ENCODE measurements around the gene LRRC3C.

Gene LRRC3C

GRCh38 chr17:39969375-39969774 is 41.8 kb downstream of the LRRC3C start:
- no peak overlapping the region for H3K4me3 ChIP-seq (replicated peaks; ENCODE audit: low read depth, low read length)
- no peak for TF ChIP-seq CTCF (IDR thresholded peaks at IDR 0.05; ENCODE audit: insufficient read depth, low read length, poor library complexity, severe bottlenecking)
- no peaks in the 10 kb centered on the region for H3K36me3 ChIP-seq (ENCODE audit: control insufficient read depth, insufficient read depth, low read length)
- H3K27me3 ChIP-seq (replicated peaks; ENCODE audit: control insufficient read depth, insufficient read depth, low read length) = no peaks in the 10 kb centered on the region; the same call in none of the 2 replicates
- no peak for DNase-seq (ENCODE audit: extremely low read depth, insufficient read length)

DNA sequence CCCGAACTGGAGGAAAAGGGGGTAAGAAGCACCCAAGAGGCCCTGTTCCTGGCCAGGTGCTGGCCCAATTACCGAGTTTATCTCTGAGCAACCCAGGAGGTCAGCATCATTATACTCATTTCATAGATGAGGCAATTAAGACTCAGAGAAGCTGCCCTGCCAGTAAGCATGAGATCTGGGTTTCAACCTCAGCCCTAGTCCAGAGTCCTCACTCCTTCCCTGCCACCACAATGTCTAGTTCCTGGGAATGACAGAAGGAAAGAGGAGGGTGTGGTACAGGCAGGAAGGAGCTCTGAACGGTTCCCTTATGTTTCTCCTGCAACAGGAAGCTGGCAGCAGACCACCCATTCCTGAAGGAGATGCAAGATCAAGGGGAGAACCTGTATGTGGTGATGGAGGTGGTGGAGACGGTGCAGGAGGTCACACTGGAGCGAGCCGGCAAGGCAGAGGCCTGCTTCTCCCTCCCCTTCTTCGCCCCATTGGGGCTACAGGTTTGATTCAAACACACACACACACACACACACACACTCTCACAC is 42.7 kb downstream of the LRRC3C start:
- H3K27me3 ChIP-seq (replicated peaks; ENCODE audit: control insufficient read depth, insufficient read depth, low read length) = no peaks in the 10 kb centered on the region; the same call in none of the 2 replicates
- DNase-seq (ENCODE audit: extremely low read depth, insufficient read length) = no peak
- TF ChIP-seq CTCF (IDR thresholded peaks at IDR 0.05; ENCODE audit: insufficient read depth, low read length, poor library complexity, severe bottlenecking) = no peak

DNA sequence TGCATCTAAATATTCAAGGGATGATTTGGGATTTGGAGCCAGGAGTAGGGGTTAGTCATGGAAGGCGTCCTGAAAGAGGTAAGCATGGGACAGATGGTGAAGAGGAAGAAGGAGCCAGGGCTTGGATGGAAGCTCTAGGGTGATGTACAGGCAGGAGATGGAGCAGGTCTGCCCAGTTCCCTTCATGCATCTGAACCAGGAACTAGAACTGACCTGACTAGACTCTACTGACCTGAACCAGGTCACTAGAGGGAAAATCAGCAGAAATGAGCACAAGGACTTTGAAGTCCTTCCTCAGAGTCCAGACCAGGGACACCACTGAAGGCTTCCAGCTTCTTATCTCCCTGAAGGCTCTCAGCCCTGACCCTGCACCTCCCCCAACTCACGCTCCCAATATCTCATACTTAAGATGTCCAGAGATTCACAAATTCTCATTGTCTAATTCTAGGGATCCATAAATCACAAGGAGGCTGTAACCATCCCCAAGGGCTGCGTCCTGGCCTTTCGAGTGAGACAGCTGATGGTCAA is 43.6 kb downstream of the LRRC3C start:
- no peak overlapping the region for H3K4me3 ChIP-seq (replicated peaks; ENCODE audit: low read depth, low read length)
- no peaks in the 10 kb centered on the region; the same call in none of the 2 replicates for H3K27me3 ChIP-seq (replicated peaks; ENCODE audit: control insufficient read depth, insufficient read depth, low read length)
- no peak for DNase-seq (ENCODE audit: extremely low read depth, insufficient read length)
- TF ChIP-seq CTCF (IDR thresholded peaks at IDR 0.05; ENCODE audit: insufficient read depth, low read length, poor library complexity, severe bottlenecking) = no peak
- no peaks in the 10 kb centered on the region for H3K36me3 ChIP-seq (ENCODE audit: control insufficient read depth, insufficient read depth, low read length)

More for the DNA sequence above, 42.7 kb downstream of the LRRC3C start:
- Histone ChIP-seq H3K4me3 (replicated peaks; ENCODE audit: low read depth, low read length) (no peak overlapping the region), H3K36me3 (ENCODE audit: control insufficient read depth, insufficient read depth, low read length) (no peaks in the 10 kb centered on the region)

GRCh38 chr17:39972271-39972670 is 44.7 kb downstream of the LRRC3C start:
- no peak for DNase-seq (ENCODE audit: extremely low read depth, insufficient read length)
- Histone ChIP-seq H3K4me3 (replicated peaks; ENCODE audit: low read depth, low read length) (no peak overlapping the region), H3K36me3 (ENCODE audit: control insufficient read depth, insufficient read depth, low read length) (no peaks in the 10 kb centered on the region), H3K27me3 (replicated peaks; ENCODE audit: control insufficient read depth, insufficient read depth, low read length) (no peaks in the 10 kb centered on the region; the same call in none of the 2 replicates)
- no peak for TF ChIP-seq CTCF (IDR thresholded peaks at IDR 0.05; ENCODE audit: insufficient read depth, low read length, poor library complexity, severe bottlenecking)

DNA sequence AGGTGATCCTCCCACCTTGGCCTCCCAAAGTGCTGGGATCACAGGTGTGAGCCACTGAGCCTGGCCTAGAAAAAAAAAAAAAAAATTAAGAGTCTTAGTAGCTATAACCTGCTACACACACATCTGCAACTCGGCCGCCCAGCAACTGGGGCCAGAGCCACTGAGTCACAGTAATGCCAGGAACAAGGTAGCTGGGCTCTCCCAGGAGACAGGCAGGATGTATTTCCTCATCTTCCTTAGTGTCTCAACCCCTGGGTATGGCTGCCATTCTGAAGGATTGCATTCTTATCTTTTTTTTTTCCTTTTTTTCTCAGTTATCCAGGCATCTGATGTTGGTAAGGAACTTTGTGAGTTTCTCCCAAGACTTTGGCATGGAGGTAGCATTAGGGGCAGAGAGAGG is 46.0 kb downstream of the LRRC3C start:
- Histone ChIP-seq H3K4me3 (replicated peaks; ENCODE audit: low read depth, low read length) (no peak overlapping the region), H3K27me3 (replicated peaks; ENCODE audit: control insufficient read depth, insufficient read depth, low read length) (no peaks in the 10 kb centered on the region; the same call in none of the 2 replicates), H3K36me3 (ENCODE audit: control insufficient read depth, insufficient read depth, low read length) (no peaks in the 10 kb centered on the region)
- TF ChIP-seq CTCF (IDR thresholded peaks at IDR 0.05; ENCODE audit: insufficient read depth, low read length, poor library complexity, severe bottlenecking) = no peak
- no peak for DNase-seq (ENCODE audit: extremely low read depth, insufficient read length)

Measured in GM06990 (cell line).